Hepatocyte (in vitro differentiated cells): ENCODE measurements around the gene C1QTNF4. TPM values are rescaled to one million over a fixed set of nuclear protein-coding genes. Genes with fewer than 3 reads are reported as not detected.

ENCODE experiments used
- DNase-seq: peaks from one replicate; pipeline ENCODE4 v3.0.0-alpha.2; 2016; ENCODE audit warnings: low spot score
- H2AFZ ChIP-seq: fragments of 200-600 bp; sonication (generic); 2 replicates; pipeline ENCODE4 v1.6.0; 2016; ENCODE audit warnings: antibody characterized with exemption, mild to moderate bottlenecking
- H3K27ac ChIP-seq: fragments of 200-600 bp; sonication (generic); 2 replicates; pipeline ENCODE4 v1.5.1; 2016; ENCODE audit warnings: mild to moderate bottlenecking
- H3K27me3 ChIP-seq: fragments of 200-600 bp; sonication (generic); 2 replicates; pipeline ENCODE4 v1.6.1; 2016
- H3K36me3 ChIP-seq: fragments of 200-600 bp; sonication (generic); replicated peaks from 2 replicates; pipeline ENCODE4 v1.5.1; 2016; ENCODE audit warnings: low read depth; ENCODE audit not compliant: insufficient read depth
- H3K4me1 ChIP-seq: fragments of 200-600 bp; sonication (generic); 2 replicates; pipeline ENCODE4 v1.5.1; 2016; ENCODE audit warnings: mild to moderate bottlenecking, moderate library complexity; ENCODE audit not compliant: insufficient read depth
- H3K4me2 ChIP-seq: fragments of 200-600 bp; sonication (generic); 2 replicates; pipeline ENCODE4 v1.6.0; 2016
- H3K4me3 ChIP-seq: fragments of 200-600 bp; sonication (generic); 2 replicates; pipeline ENCODE4 v1.5.1; 2016; ENCODE audit warnings: mild to moderate bottlenecking
- H3K79me2 ChIP-seq: fragments of 200-600 bp; sonication (generic); 2 replicates; pipeline ENCODE4 v1.6.0; 2017; ENCODE audit warnings: mild to moderate bottlenecking
- H3K9me2 ChIP-seq: fragments of 200-600 bp; sonication (generic); replicated peaks from 2 replicates; pipeline ENCODE4 v1.6.0; 2017; ENCODE audit warnings: mild to moderate bottlenecking; ENCODE audit not compliant: insufficient read depth
- H3K9me3 ChIP-seq: fragments of 200-600 bp; sonication (generic); 2 replicates; pipeline ENCODE4 v1.5.1; 2016; ENCODE audit warnings: low read depth, mild to moderate bottlenecking
- H4K20me1 ChIP-seq: fragments of 200-600 bp; sonication (generic); 2 replicates; pipeline ENCODE4 v1.6.0; 2016; ENCODE audit warnings: mild to moderate bottlenecking; ENCODE audit not compliant: insufficient read depth, poor library complexity, severe bottlenecking
- CTCF ChIP-seq: fragments of 200-600 bp; sonication (generic); IDR thresholded peaks from 2 replicates; pipeline ENCODE4 v1.5.1; 2016; ENCODE audit warnings: antibody characterized with exemption, mild to moderate bottlenecking; ENCODE audit not compliant: poor library complexity
- EZH2 ChIP-seq: fragments of 200-600 bp; sonication (generic); IDR thresholded peaks from 2 replicates; pipeline ENCODE4 v1.6.1; 2016; ENCODE audit warnings: antibody characterized with exemption, mild to moderate bottlenecking, borderline replicate concordance
- EZH2phosphoT487 ChIP-seq: fragments of 200-600 bp; sonication (generic); IDR thresholded peaks from one replicate; pipeline ENCODE4 v1.6.1; 2018; ENCODE audit warnings: antibody characterized with exemption, mild to moderate bottlenecking, low read depth, moderate library complexity; ENCODE audit not compliant: unreplicated experiment, severe bottlenecking
- WGBS: methylation state at CpG from one replicate; pipeline ENCODE4 v1.1.6; 2016; ENCODE audit warnings: low lambda C conversion rate; ENCODE audit errors: missing lambda C conversion rate; 5-methylcytosine and 5-hydroxymethylcytosine counted together
- polyA plus RNA-seq: library from polyadenylated mRNA; unstranded; fragments of >200 nt; fragmentation: Nextera tagmentation; extraction: Ambion mirVana; gene quantifications from 2 replicates; pipeline ENCODE4 v1.2.1, GENCODE V29; 2016
- total RNA-seq: library from RNA; depleted of rRNA; stranded (reverse); fragments of >200 nt; gene quantifications from 2 replicates; pipeline ENCODE4 v1.2.3, GENCODE V29; 2014

C1QTNF4 gene
- total and polyA plus RNA-seq, 2 experiments from 2014 or later: 0.50 to 0.73 TPM

GRCh38 chr11:47606731-47607130 lies 12.5 kb upstream of the C1QTNF4 start:
- no peak for DNase-seq
- Histone ChIP-seq H3K27me3 (no peaks in the 10 kb centered on the region), H3K4me1 (no peaks in the 10 kb centered on the region), H3K36me3 (no peaks in the 10 kb centered on the region), H3K9me3 (no peaks in the 10 kb centered on the region), H3K4me3 (no peak overlapping the region), H4K20me1 (no peaks in the 10 kb centered on the region), H3K4me2 (no peak overlapping the region), H2AFZ (no peak overlapping the region), H3K79me2 (no peaks in the 10 kb centered on the region), H3K27ac (no peak overlapping the region), H3K9me2 (no peaks in the 10 kb centered on the region)
- TF ChIP-seq CTCF: no peak
- 31% methylated on average over 5 of the region's 5 CpGs for WGBS

GRCh38 chr11:47605921-47606320 lies 11.7 kb upstream of the C1QTNF4 start:
- Histone ChIP-seq H3K4me2 (no peak overlapping the region), H3K79me2 (no peaks in the 10 kb centered on the region), H3K4me3 (no peak overlapping the region), H3K9me3 (no peaks in the 10 kb centered on the region), H4K20me1 (no peaks in the 10 kb centered on the region), H3K27me3 (no peaks in the 10 kb centered on the region), H3K27ac (no peak overlapping the region), H3K9me2 (no peaks in the 10 kb centered on the region), H3K36me3 (no peaks in the 10 kb centered on the region), H3K4me1 (no peaks in the 10 kb centered on the region), H2AFZ (no peak overlapping the region)
- TF ChIP-seq EZH2phosphoT487 (no peak), CTCF (no peak), EZH2 (no peak)
- no peak for DNase-seq
- whole genome bisulfite sequencing: 36% methylated on average over 3 of the region's 3 CpGs

- H3K9me3 ChIP-seq: no peaks in the 10 kb centered on the region
- no peaks in the 10 kb centered on the region for H4K20me1 ChIP-seq
- no peak overlapping the region for H3K27ac ChIP-seq
- no peaks in the 10 kb centered on the region for H3K4me1 ChIP-seq
- no peak overlapping the region for H2AFZ ChIP-seq
- no peak for TF ChIP-seq EZH2phosphoT487
- no peak for TF ChIP-seq EZH2
- TF ChIP-seq CTCF: no peak
- H3K4me2 ChIP-seq: no peak overlapping the region
- no peaks in the 10 kb centered on the region for H3K36me3 ChIP-seq
- DNase-seq: no peak
- no peaks in the 10 kb centered on the region for H3K9me2 ChIP-seq
- no peaks in the 10 kb centered on the region for H3K79me2 ChIP-seq
- no peak overlapping the region for H3K4me3 ChIP-seq
- H3K27me3 ChIP-seq: no peaks in the 10 kb centered on the region
- WGBS: 94% methylated on average over 4 of the region's 4 CpGs
Measured at GRCh38 chr11:47603295-47603694, 9.1 kb upstream of the C1QTNF4 start.

- H3K79me2 ChIP-seq: no peaks in the 10 kb centered on the region
- no peak for DNase-seq
- no peak overlapping the region for H2AFZ ChIP-seq
- H3K4me1 ChIP-seq: no peaks in the 10 kb centered on the region
- H3K9me2 ChIP-seq: no peaks in the 10 kb centered on the region
- no peaks in the 10 kb centered on the region for H3K9me3 ChIP-seq
- 86% methylated on average over 4 of the region's 4 CpGs for WGBS
- H3K4me2 ChIP-seq: no peak overlapping the region
- no peak overlapping the region for H3K4me3 ChIP-seq
- no peaks in the 10 kb centered on the region for H4K20me1 ChIP-seq
- no peak overlapping the region for H3K27ac ChIP-seq
- no peaks in the 10 kb centered on the region for H3K36me3 ChIP-seq
- H3K27me3 ChIP-seq: peaks cover 14% of the 10 kb centered on the region
- TF ChIP-seq EZH2: no peak
- TF ChIP-seq EZH2phosphoT487: no peak
- no peak for TF ChIP-seq CTCF
Measured at GRCh38 chr11:47599902-47600301, 5.7 kb upstream of the C1QTNF4 start.
